T-helper 2 cell treated with Interferon-gamma antibody and Interleukin-4, amounts not matched to agents 5 μg/mL and 100 μg/mL, for 36 hours (primary cell): ENCODE measurements around the gene TP63.
"Not testable (repeated sequence)": the region's sequence is repeated elsewhere in the genome, so short reads cannot be mapped to it uniquely, and the experiment has no call there.

Source experiments
- DNase-seq: peaks from one replicate; pipeline ENCODE4 v3.0.0; 2021; ENCODE audit warnings: low spot score
- H3K27ac Mint-ChIP-seq: one replicate; pipeline ENCODE4 v1.8.0; 2021; ENCODE audit warnings: mild to moderate bottlenecking, mixed read lengths
- H3K27me3 Mint-ChIP-seq: one replicate; pipeline ENCODE4 v1.8.0; 2021; ENCODE audit warnings: low read depth, mixed read lengths
- H3K36me3 Mint-ChIP-seq: one replicate; pipeline ENCODE4 v1.8.0; 2021; ENCODE audit warnings: low read depth, mixed read lengths
- H3K4me1 Mint-ChIP-seq: one replicate; pipeline ENCODE4 v1.8.0; 2021; ENCODE audit warnings: low read depth, mixed read lengths
- H3K4me3 Mint-ChIP-seq: one replicate; pipeline ENCODE4 v1.8.0; 2022; ENCODE audit warnings: mild to moderate bottlenecking, moderate library complexity, mixed read lengths
- H3K9me3 Mint-ChIP-seq: one replicate; pipeline ENCODE4 v1.8.0; 2021; ENCODE audit warnings: mixed read lengths

Gene TP63

GRCh38 chr3:189735913-189736312 lies 104.7 kb downstream of the TP63 start:
- no peaks in the 10 kb centered on the region for H3K4me1 Mint-ChIP-seq
- peaks cover 2% of the 10 kb centered on the region for H3K36me3 Mint-ChIP-seq
- H3K4me3 Mint-ChIP-seq: no peak overlapping the region
- DNase-seq: no peak
- H3K9me3 Mint-ChIP-seq: peaks cover 7% of the 10 kb centered on the region
- H3K27ac Mint-ChIP-seq: no peak overlapping the region
- H3K27me3 Mint-ChIP-seq: no peaks in the 10 kb centered on the region

- Mint-ChIP-seq H3K27me3 (no peaks in the 10 kb centered on the region), H3K4me1 (no peaks in the 10 kb centered on the region), H3K36me3 (peaks cover 2% of the 10 kb centered on the region), H3K27ac (no peak overlapping the region), H3K4me3 (no peak overlapping the region), H3K9me3 (peaks cover 8% of the 10 kb centered on the region)
- DNase-seq: no peak
Measured at GRCh38 chr3:189737071-189737470, 105.9 kb downstream of the TP63 start.

GRCh38 chr3:189737619-189738018 lies 106.4 kb downstream of the TP63 start:
- Mint-ChIP-seq H3K4me1 (no peaks in the 10 kb centered on the region), H3K27ac (no peak overlapping the region), H3K27me3 (no peaks in the 10 kb centered on the region), H3K36me3 (peaks cover 2% of the 10 kb centered on the region), H3K4me3 (no peak overlapping the region), H3K9me3 (peaks cover 13% of the 10 kb centered on the region)
- no peak for DNase-seq

DNA sequence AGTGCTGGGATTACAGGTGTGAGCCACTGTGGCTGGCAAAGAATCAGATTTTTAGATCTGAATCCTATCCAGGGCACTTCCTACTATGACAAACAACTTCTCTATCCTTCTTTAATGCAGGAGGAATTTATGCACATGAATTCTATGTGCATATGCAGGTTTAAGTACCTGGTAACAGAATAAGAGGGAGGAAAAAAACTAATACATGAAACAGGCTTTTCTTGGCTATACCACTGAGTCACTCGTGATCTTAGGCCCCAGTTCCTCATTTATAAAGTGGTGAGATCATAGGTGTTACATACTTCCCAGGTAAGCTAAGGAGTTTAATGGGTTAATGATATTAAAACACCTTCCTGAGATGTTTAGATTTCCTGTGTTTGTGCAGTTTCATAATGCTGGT lies 108.2 kb downstream of the TP63 start:
- Mint-ChIP-seq H3K9me3 (peaks cover 19% of the 10 kb centered on the region), H3K36me3 (peaks cover 6% of the 10 kb centered on the region), H3K4me1 (no peaks in the 10 kb centered on the region), H3K4me3 (no peak overlapping the region), H3K27me3 (no peaks in the 10 kb centered on the region), H3K27ac (no peak overlapping the region)
- no peak for DNase-seq

- no peaks in the 10 kb centered on the region for H3K4me1 Mint-ChIP-seq
- H3K36me3 Mint-ChIP-seq: peaks cover 6% of the 10 kb centered on the region
- DNase-seq: no peak
- no peak overlapping the region for H3K4me3 Mint-ChIP-seq
- H3K27me3 Mint-ChIP-seq: no peaks in the 10 kb centered on the region
- peaks cover 27% of the 10 kb centered on the region for H3K9me3 Mint-ChIP-seq
- H3K27ac Mint-ChIP-seq: no peak overlapping the region
Measured at GRCh38 chr3:189740156-189740555, 109.0 kb downstream of the TP63 start.

DNA sequence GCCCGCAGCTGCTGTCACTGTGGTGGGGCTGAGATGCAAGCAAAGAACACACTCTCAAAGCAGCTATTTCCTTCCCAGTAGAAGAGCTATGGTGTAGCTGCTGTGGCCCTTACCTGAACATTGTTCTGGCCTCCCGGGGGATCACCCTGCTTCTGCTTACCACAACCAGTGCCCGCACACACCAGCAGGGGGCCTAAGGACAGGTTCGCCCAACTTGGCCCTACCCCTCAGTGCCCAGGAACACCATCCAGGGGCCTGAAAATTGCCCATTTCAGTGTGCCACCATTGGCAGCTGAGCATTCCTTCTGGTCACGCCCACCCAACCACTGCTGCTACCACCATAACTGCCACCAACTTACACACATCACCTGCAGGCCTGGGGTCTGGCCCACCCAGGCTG lies 113.0 kb downstream of the TP63 start:
- H3K27me3 Mint-ChIP-seq: no peaks in the 10 kb centered on the region
- H3K36me3 Mint-ChIP-seq: peaks cover 8% of the 10 kb centered on the region
- H3K4me3 Mint-ChIP-seq: no peak overlapping the region
- H3K4me1 Mint-ChIP-seq: no peaks in the 10 kb centered on the region
- no peak overlapping the region for H3K27ac Mint-ChIP-seq
- peaks cover 54% of the 10 kb centered on the region for H3K9me3 Mint-ChIP-seq
- DNase-seq: no peak

- H3K4me1 Mint-ChIP-seq: no peaks in the 10 kb centered on the region
- DNase-seq: no peak
- peaks cover 7% of the 10 kb centered on the region for H3K36me3 Mint-ChIP-seq
- H3K27ac Mint-ChIP-seq: no peak overlapping the region
- H3K27me3 Mint-ChIP-seq: no peaks in the 10 kb centered on the region
- H3K4me3 Mint-ChIP-seq: no peak overlapping the region
- peaks cover 54% of the 10 kb centered on the region for H3K9me3 Mint-ChIP-seq
Measured at GRCh38 chr3:189745622-189746021, 114.4 kb downstream of the TP63 start.

DNA sequence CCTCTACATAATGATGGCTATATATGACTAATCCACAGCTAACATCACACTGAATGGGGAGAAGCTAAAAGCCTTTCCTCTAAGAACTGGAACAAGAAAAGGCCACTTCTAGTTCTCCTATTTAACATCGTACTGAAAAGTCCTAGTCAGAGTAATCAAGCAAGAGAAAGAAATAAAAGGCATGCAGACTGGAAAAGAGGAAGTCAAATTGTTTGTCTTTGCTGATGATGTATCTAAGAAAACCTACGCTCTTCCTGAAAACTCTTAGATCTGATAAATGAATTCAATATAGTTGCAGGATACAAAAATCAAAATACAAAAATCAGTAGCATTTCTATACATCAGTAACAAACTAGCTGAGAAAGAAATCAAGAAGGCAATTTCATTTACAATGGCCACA lies 116.9 kb downstream of the TP63 start:
- Mint-ChIP-seq H3K36me3 (peaks cover 5% of the 10 kb centered on the region), H3K27ac (no peak overlapping the region), H3K27me3 (no peaks in the 10 kb centered on the region), H3K4me1 (no peaks in the 10 kb centered on the region), H3K4me3 (no peak overlapping the region), H3K9me3 (peaks cover 44% of the 10 kb centered on the region)
- no peak for DNase-seq

GRCh38 chr3:189750972-189751371 lies 119.8 kb downstream of the TP63 start:
- DNase-seq, H3K36me3 Mint-ChIP-seq, H3K27ac Mint-ChIP-seq, H3K4me1 Mint-ChIP-seq, H3K27me3 Mint-ChIP-seq, H3K4me3 Mint-ChIP-seq: not testable (repeated sequence)
- peaks cover 25% of the 10 kb centered on the region for H3K9me3 Mint-ChIP-seq

GRCh38 chr3:189754356-189754755 lies 123.2 kb downstream of the TP63 start:
- Mint-ChIP-seq H3K27me3 (no peaks in the 10 kb centered on the region), H3K4me1 (no peaks in the 10 kb centered on the region), H3K36me3 (no peaks in the 10 kb centered on the region), H3K9me3 (peaks cover 7% of the 10 kb centered on the region), H3K4me3 (no peak overlapping the region), H3K27ac (no peak overlapping the region)
- no peak for DNase-seq

GRCh38 chr3:189756582-189757078 lies 125.4 kb downstream of the TP63 start:
- no peak overlapping the region for H3K27ac Mint-ChIP-seq
- H3K27me3 Mint-ChIP-seq: no peaks in the 10 kb centered on the region
- peaks cover 2% of the 10 kb centered on the region for H3K36me3 Mint-ChIP-seq
- no peak for DNase-seq
- H3K4me1 Mint-ChIP-seq: no peaks in the 10 kb centered on the region
- peaks cover 12% of the 10 kb centered on the region for H3K9me3 Mint-ChIP-seq
- no peak overlapping the region for H3K4me3 Mint-ChIP-seq

GRCh38 chr3:189758186-189758585 lies 127.0 kb downstream of the TP63 start:
- no peak overlapping the region for H3K4me3 Mint-ChIP-seq
- peaks cover 12% of the 10 kb centered on the region for H3K9me3 Mint-ChIP-seq

DNA sequence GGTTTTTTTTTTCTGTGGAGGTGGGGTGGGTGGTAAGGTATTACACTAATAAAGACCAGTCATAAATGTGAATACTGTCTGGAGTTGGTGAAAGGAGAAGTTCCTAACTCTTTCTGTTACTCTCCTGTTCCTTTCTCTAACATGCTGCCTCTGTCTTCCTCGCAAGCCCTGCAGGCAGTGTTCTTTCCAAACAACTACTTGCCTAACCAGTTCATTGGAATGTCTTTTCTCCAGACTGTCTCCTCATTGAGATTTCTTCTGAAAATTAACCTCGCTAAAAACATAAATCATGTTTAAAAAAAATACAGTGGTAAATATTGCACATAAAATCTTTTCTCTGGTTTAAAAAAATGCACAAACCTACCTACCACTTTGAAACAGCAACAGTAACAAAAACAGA lies 135.2 kb downstream of the TP63 start:
- Mint-ChIP-seq H3K4me1 (no peaks in the 10 kb centered on the region), H3K9me3 (no peaks in the 10 kb centered on the region), H3K4me3 (no peak overlapping the region), H3K36me3 (no peaks in the 10 kb centered on the region), H3K27ac (no peak overlapping the region), H3K27me3 (peaks cover 3% of the 10 kb centered on the region)
- DNase-seq: no peak

More at GRCh38 chr3:189758186-189758585, 127.0 kb downstream of the TP63 start:
- H3K4me1 Mint-ChIP-seq: no peaks in the 10 kb centered on the region
- no peak overlapping the region for H3K27ac Mint-ChIP-seq
- DNase-seq: no peak
- peaks cover 2% of the 10 kb centered on the region for H3K36me3 Mint-ChIP-seq
- H3K27me3 Mint-ChIP-seq: no peaks in the 10 kb centered on the region

DNA sequence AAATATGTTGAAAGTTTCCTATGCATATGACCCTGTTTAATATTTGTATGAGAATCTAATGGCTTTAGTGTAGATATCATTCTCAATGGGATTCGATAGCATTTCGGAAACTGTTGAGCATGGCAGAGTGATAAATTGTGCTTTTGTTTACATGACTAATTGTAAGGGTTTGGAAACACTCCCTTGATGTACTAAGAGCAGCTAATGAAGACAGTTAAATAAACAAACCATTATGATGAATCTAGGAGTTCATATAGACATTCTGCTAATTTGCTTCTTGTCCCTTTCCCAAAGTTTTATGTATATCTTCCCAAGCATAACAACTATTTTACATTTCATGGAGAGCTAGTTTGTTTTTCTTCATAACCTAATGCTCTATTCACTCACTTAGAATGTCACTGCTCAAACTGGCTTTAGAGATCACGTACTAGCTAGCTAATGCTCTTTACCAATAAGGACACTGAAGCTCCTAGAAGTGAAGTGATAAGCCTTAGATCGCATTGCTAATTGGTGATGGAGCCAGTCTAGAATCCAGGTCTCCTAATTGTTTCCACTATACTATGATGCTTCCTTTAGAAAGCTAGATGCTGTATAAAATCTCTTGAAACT lies 140.8 kb downstream of the TP63 start:
- Mint-ChIP-seq H3K27ac (no peak overlapping the region), H3K9me3 (no peaks in the 10 kb centered on the region), H3K36me3 (no peaks in the 10 kb centered on the region), H3K27me3 (no peaks in the 10 kb centered on the region), H3K4me3 (no peak overlapping the region), H3K4me1 (no peaks in the 10 kb centered on the region)
- DNase-seq: no peak

GRCh38 chr3:189772584-189772983 lies 141.4 kb downstream of the TP63 start:
- Mint-ChIP-seq H3K27ac (no peak overlapping the region), H3K4me3 (no peak overlapping the region), H3K9me3 (no peaks in the 10 kb centered on the region), H3K27me3 (no peaks in the 10 kb centered on the region), H3K36me3 (no peaks in the 10 kb centered on the region), H3K4me1 (no peaks in the 10 kb centered on the region)
- no peak for DNase-seq
